ENCODE data around the gene CACNB2. TPM values are rescaled to one million over a fixed set of nuclear protein-coding genes. Genes with fewer than 3 reads are reported as not detected.

Gene CACNB2
- total RNA-seq, 1 experiment from 2014 or later: not detected

DNA sequence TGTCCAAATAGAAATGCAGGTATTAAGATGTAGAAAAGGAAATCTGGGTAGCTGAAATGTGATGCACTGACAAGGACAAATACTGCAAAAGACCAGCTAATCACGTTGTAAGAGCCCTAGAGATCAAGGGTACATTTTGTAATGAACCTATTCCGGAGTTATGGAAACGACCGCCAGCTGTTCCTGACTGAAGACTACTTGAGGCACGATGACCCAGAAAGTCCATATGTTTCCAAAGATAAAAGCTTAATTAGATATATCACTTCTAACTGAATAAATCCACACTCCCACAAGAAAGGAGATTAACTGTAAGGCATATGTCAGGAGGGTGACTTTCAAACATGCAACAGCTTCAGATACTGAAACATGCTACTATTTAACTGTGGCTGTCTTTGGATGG lies 257.7 kb downstream of the CACNB2 start:
- Histone ChIP-seq H3K9me3 (ENCODE audit: control insufficient read depth, insufficient read depth, low read depth, low read length) (no peaks in the 10 kb centered on the region), H3K4me1 (ENCODE audit: control insufficient read depth, insufficient read depth, low read length) (no peaks in the 10 kb centered on the region), H3K4me3 (ENCODE audit: low read depth in 2 of 2, low read length in 2 of 2) (no peak overlapping the region), H3K36me3 (ENCODE audit: control insufficient read depth, insufficient read depth, low read length) (no peaks in the 10 kb centered on the region; the same call in 1 of the 2 replicates), H3K27me3 (ENCODE audit: control insufficient read depth, insufficient read depth, low read length) (no peaks in the 10 kb centered on the region), H3K27ac (ENCODE audit: low read length) (no peak overlapping the region)
- POLR2A ChIA-PET: interaction anchor here (0.7 kb wide), 1 partner anchor 9 kb away, joined by 8 read pairs; no protein-coding TSS in a partner anchor
- DNase-seq (ENCODE audit: low read depth, low spot score) (no peak), ATAC-seq (no peak)
- intact Hi-C loops (cut with micrococcal nuclease; ENCODE audit: unreplicated experiment): no loop called here
- BruUV-seq (replicated peaks): no TSS peak
- in situ Hi-C loops (cut with HindIII; ENCODE audit: low pct_unique_long_range_greater_than_20kb, low sequenced_read_pairs): no loop called here
- TF ChIP-seq, protein P1, sequence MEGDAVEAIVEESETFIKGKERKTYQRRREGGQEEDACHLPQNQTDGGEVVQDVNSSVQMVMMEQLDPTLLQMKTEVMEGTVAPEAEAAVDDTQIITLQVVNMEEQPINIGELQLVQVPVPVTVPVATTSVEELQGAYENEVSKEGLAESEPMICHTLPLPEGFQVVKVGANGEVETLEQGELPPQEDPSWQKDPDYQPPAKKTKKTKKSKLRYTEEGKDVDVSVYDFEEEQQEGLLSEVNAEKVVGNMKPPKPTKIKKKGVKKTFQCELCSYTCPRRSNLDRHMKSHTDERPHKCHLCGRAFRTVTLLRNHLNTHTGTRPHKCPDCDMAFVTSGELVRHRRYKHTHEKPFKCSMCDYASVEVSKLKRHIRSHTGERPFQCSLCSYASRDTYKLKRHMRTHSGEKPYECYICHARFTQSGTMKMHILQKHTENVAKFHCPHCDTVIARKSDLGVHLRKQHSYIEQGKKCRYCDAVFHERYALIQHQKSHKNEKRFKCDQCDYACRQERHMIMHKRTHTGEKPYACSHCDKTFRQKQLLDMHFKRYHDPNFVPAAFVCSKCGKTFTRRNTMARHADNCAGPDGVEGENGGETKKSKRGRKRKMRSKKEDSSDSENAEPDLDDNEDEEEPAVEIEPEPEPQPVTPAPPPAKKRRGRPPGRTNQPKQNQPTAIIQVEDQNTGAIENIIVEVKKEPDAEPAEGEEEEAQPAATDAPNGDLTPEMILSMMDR (IDR thresholded peaks at IDR 0.05): no peak
- no peak for TF ChIP-seq SIN3A (IDR thresholded peaks at IDR 0.05; ENCODE audit: borderline replicate concordance, insufficient read depth, low read depth, low read length)
- TF ChIP-seq, protein P2, sequence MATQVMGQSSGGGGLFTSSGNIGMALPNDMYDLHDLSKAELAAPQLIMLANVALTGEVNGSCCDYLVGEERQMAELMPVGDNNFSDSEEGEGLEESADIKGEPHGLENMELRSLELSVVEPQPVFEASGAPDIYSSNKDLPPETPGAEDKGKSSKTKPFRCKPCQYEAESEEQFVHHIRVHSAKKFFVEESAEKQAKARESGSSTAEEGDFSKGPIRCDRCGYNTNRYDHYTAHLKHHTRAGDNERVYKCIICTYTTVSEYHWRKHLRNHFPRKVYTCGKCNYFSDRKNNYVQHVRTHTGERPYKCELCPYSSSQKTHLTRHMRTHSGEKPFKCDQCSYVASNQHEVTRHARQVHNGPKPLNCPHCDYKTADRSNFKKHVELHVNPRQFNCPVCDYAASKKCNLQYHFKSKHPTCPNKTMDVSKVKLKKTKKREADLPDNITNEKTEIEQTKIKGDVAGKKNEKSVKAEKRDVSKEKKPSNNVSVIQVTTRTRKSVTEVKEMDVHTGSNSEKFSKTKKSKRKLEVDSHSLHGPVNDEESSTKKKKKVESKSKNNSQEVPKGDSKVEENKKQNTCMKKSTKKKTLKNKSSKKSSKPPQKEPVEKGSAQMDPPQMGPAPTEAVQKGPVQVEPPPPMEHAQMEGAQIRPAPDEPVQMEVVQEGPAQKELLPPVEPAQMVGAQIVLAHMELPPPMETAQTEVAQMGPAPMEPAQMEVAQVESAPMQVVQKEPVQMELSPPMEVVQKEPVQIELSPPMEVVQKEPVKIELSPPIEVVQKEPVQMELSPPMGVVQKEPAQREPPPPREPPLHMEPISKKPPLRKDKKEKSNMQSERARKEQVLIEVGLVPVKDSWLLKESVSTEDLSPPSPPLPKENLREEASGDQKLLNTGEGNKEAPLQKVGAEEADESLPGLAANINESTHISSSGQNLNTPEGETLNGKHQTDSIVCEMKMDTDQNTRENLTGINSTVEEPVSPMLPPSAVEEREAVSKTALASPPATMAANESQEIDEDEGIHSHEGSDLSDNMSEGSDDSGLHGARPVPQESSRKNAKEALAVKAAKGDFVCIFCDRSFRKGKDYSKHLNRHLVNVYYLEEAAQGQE (IDR thresholded peaks at IDR 0.05; ENCODE audit: insufficient read depth in 1 of 2, low read depth in 2 of 2, low read length in 1 of 2): no peak
- CTCF ChIA-PET: no interaction called here

DNA sequence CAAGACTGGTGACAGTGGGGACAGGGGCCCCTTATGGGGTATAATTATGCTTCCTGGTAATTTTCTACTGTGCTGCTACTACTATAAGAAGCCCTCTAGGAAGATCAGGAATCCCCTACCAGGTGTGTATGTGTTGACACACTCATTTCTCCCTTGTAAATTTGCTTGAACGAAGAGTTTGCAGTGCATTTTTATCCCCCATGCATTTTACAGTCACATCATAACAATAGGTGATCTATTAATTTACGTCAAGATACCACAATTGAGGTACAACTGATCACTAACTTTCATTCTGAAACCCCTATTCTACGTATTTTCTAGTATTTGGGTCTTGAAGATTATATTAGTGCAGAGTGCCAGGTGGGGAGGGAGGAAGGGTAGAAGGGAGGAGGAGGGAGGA lies 258.9 kb downstream of the CACNB2 start:
- Histone ChIP-seq H3K27ac (ENCODE audit: low read length) (no peak overlapping the region), H3K36me3 (ENCODE audit: control insufficient read depth, insufficient read depth, low read length) (no peaks in the 10 kb centered on the region), H3K4me3 (ENCODE audit: low read depth in 2 of 2, low read length in 2 of 2) (no peak overlapping the region), H3K9me3 (ENCODE audit: control insufficient read depth, insufficient read depth, low read depth, low read length) (no peaks in the 10 kb centered on the region), H3K4me1 (ENCODE audit: control insufficient read depth, insufficient read depth, low read length) (no peaks in the 10 kb centered on the region), H3K27me3 (ENCODE audit: control insufficient read depth, insufficient read depth, low read length) (no peaks in the 10 kb centered on the region)
- POLR2A ChIA-PET: no interaction called here
- TF ChIP-seq, protein P1 (IDR thresholded peaks at IDR 0.05): no peak
- TF ChIP-seq TCF7L2 (IDR thresholded peaks at IDR 0.05; ENCODE audit: low read depth, low read length) (no peak), SIN3A (IDR thresholded peaks at IDR 0.05; ENCODE audit: borderline replicate concordance, insufficient read depth, low read depth, low read length) (no peak), POLR2AphosphoS5 (IDR thresholded peaks at IDR 0.05; ENCODE audit: low read depth, low read length) (no peak)
- TF ChIP-seq, protein P2 (IDR thresholded peaks at IDR 0.05; ENCODE audit: insufficient read depth in 1 of 2, low read depth in 2 of 2, low read length in 1 of 2): no peak
- BruUV-seq (replicated peaks): no TSS peak
- intact Hi-C loops (cut with micrococcal nuclease; ENCODE audit: unreplicated experiment): no loop called here
- no peak for ATAC-seq
- CTCF ChIA-PET: no interaction called here
- in situ Hi-C loops (cut with HindIII; ENCODE audit: low pct_unique_long_range_greater_than_20kb, low sequenced_read_pairs): no loop called here
- DNase-seq (ENCODE audit: low read depth, low spot score): no peak

Measured in Panc1 (cell line).